ENCODE measurements around the gene WDR62.

The WDR62 gene

DNA sequence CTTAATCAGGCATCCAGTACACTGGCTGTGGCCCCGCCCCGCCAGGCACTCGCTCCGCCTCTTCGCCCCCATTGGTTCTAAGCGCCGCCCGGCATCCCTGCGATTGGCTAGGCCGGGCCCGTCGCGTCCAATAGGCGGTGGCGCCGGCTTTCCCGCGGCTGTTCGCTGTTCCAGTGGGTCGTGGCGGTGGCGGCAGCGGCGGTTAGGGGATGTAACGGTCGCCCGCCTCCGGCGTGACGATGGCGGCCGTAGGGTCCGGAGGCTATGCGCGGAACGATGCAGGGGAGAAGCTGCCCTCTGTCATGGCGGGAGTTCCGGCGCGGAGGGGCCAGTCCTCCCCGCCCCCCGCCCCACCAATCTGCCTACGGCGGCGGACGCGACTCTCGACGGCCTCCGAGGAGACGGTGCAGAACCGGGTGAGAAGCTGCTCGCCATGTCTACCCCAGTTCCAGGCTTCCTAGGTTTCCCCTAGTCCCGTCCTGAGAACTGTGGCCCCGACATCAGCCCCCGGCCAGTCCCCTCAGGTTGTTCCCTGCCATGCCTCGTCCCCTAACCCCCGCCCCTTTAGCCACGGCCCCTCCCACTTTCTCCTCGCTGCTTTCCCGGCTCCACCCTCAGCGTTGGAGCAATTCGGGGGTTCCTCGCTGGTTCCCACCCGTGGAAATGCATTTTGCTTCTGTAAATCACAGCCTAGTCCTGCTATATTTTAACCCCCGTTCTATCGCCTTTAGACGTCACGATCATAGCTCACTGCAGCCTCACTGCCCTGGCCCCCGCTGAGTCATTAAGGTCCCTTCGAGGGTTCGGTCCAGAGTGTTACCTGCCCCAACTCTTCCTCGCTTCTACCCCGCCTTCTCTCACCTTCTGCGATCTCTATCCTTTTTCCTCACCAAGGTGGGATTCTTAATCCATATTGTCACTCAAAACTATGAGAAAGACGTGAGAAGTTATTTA is at the start of gene WDR62:
Gene WDR62 (plus strand): TSS at position 165 of the 954 bp plus-strand sequence. CDS start 75 bp downstream, at position 240.
- no peak; the same call in 1 of the 2 replicates for TF ChIP-seq CTCF (IDR thresholded peaks at IDR 0.05)

DNA sequence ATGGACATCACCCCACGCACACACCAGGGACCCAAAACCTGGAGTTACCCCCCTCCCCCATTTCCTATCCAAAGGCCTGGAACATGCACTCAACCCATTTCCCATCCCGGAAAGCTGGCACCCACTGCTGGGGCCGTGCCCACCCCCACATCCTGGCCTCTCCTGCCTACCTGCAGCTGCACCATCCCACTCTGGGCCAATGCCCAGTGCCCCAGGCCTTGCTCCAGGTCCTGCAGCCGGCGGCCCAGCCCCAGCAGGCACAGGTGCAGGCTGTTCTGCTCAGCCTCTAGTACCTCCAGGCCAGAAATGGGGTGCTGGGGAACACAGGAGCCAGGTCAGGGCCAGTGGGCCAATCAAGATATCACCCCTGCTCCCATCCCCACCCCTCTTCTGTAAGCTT is 47.7 kb upstream of the WDR62 start:
- no peak for TF ChIP-seq CTCF (IDR thresholded peaks at IDR 0.05)

- no peak for TF ChIP-seq CTCF (IDR thresholded peaks at IDR 0.05)
Measured at GRCh38 chr19:36008336-36008978, 46.2 kb upstream of the WDR62 start, which contains the start of gene SYNE4. Gene SYNE4, minus strand, starts transcription at chr19:36008813. Its CDS starts 132 bp downstream, at chr19:36008681.

DNA sequence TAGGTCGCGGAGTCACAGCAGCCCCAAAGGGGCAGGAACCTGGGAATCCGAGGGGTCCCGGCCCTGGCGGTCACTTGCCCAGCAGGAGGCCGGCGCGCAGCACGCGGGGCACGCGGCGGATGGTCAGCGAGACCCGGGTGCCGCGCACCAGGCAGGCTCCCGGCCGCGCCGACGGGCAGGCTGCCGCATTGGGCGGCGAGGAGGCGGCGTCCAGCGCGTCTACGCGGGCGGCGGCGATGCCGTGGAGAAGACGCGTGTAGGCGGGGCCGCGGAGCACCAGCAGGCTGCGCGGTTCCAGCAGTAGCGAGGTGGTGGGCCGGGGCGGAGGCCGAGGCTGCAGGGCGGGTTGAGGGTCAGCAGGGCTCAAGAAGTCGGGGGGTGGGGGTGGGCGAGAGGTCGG is 45.5 kb upstream of the WDR62 start:
- TF ChIP-seq CTCF (IDR thresholded peaks at IDR 0.05) = no peak

- TF ChIP-seq CTCF (IDR thresholded peaks at IDR 0.05) = no peak
Measured at GRCh38 chr19:36009633-36010379, 44.9 kb upstream of the WDR62 start.

DNA sequence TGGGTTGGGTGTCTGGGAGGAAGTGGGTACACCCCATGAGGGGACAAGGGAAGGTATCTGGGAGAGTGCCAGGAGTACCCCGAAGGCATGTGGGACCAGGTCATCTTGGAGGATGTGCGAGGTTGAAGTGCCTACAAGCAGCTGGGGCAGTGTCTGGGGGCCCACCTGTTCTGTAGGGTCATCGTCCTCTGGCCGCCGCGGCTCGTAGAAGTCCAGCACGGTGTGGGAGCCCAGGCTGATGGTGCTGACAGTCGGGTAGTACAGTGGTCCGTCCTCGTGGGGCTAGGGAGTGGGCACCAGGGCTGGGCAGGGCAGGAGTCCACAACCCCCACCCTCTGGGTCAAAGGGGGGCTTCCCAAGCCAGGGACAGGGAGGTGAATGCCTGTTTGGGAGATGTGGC is 44.3 kb upstream of the WDR62 start:
- no peak for TF ChIP-seq CTCF (IDR thresholded peaks at IDR 0.05)

- no peak for TF ChIP-seq CTCF (IDR thresholded peaks at IDR 0.05)
Measured at GRCh38 chr19:36013280-36014011, 41.3 kb upstream of the WDR62 start.

Data from LNCAP (cell line).